ENCODE measurements around the gene IGSF6.
A peak's percentile ranks its signal among the peaks of the same experiment; 100 is the strongest.

IGSF6 gene

DNA sequence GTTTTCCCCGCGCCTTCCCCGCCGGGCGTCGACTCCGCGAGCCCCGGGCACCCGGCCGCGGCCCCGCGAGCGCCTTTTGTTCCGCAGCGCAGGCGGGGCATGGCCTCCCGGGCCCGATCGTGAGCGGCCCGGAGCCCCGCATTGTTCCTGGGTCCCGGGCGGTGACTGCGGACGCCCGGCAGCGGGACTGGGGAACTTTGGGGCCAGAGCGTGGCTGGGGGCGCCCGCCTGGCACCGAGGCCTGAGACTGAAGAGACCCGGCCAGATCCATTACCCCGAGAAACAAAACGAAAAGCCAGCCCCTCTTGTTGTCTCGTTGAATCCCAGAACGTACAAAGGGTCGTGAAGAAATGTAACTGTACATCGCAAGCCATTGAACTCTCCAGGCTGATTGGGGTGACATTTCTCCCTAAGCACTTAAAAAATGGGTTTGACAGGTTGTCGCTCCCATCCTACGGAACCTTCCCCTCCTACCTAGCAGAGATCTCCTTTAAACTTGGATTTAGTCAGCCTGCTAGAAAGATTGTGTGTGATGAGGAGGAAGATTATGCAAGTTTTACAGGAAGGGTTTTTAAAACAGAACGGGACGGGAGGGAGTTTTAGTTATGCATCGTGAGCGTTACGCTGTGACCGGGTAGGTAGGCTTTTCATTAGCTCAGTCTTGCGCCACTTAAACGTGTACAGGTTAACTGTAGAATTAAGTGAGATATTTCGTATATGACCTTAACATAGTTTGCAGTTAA lies 52.2 kb downstream of the IGSF6 start:
- H3K4me3 ChIP-seq = peak overlapping the region; percentile 91
- H3K9ac ChIP-seq = peak overlapping the region; percentile 95
- peak overlapping the region; percentile 78 for H3K4me2 ChIP-seq
- peaks cover 47% of the 10 kb centered on the region for H3K4me1 ChIP-seq
- no peaks in the 10 kb centered on the region for H3K9me3 ChIP-seq
- no peaks in the 10 kb centered on the region for H3K27me3 ChIP-seq
- peaks cover 53% of the 10 kb centered on the region for H4K20me1 ChIP-seq
- TF ChIP-seq Cebpa-rat (IDR thresholded peaks at IDR 0.05) = no peak
- H3K36me3 ChIP-seq = no peaks in the 10 kb centered on the region
- H3K27ac ChIP-seq = peak overlapping the region; percentile 93

DNA sequence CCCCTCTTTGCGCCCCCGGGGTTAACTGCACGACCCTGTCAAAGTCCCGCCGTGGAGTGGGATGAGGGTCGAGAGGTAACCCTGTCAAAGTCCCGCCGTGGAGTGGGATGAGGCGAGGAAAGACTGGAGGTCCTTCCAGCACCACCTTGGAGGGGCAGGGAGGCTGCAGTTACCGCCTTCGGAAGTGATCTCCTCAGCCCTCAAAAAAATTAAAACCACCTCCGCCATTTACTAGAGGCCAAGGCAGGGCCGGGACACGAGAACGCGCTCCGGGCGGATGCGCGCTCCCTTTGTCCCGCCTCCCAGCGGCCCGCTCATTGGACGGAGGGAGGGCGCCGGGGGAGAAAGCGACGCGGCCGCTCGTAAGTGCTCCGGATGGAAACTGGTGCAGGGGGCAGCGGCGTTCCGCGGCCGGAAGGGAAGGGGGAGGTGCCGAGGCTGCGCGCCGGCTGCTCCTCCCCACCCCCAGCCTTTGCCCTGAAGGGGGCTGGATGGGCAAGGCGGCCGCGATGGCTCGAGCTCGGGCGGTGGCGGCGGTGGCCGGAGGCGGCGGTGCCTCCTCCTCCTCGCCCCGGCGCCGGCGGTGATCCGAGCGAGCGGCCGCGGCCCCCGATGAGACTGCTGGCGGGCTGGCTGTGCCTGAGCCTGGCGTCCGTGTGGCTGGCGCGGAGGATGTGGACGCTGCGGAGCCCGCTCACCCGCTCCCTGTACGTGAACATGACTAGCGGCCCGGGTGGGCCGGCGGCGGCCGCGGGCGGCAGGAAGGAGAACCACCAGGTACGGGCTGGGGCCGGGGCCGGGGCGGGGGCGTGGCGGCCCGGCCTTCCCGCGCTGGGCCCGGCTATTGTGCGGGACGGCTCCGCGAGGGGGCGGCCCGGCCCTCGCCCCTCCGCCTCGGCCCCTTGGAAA lies 53.0 kb downstream of the IGSF6 start, which contains the start of gene METTL9:
TSS of gene METTL9 (plus strand) at position 456 of the 909 bp plus-strand sequence. CDS start at position 613, 157 bp downstream.
- TF ChIP-seq Cebpa-rat (IDR thresholded peaks at IDR 0.05) = no peak
- H3K27ac ChIP-seq = peak within 1 kb of the TSS; percentile 93

DNA sequence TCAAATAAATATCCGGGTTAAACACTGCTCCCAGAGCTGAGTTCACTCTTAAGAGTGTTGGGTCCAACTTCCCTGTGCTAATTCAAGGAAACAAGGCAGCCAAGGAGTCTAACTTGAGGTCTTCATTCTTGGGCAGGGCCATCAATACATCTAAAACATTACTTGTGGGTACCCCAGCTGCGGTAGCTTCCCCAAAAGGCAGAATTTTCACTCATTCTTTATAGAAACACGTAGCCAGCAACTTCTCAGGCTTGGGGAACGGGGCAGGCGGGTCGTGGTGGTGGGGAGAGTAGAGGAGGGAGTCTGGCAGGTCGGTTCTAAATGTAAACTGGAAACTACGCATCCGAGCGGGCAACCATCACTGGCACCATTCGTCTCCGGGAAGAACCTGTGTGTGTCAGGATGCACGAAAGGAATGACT lies 53.7 kb downstream of the IGSF6 start:
- Histone ChIP-seq H3K4me2 (peak overlapping the region; percentile 91), H3K4me3 (peak overlapping the region; percentile 91), H3K36me3 (no peaks in the 10 kb centered on the region), H3K27me3 (no peaks in the 10 kb centered on the region), H4K20me1 (peaks cover 38% of the 10 kb centered on the region), H3K4me1 (peaks cover 35% of the 10 kb centered on the region), H3K9me3 (no peaks in the 10 kb centered on the region), H3K27ac (peak overlapping the region; percentile 93), H3K9ac (peak overlapping the region; percentile 95)
- TF ChIP-seq Cebpa-rat (IDR thresholded peaks at IDR 0.05) = no peak

More for the DNA sequence above, 53.0 kb downstream of the IGSF6 start, which contains the start of gene METTL9:
- Histone ChIP-seq H3K27me3 (no peaks in the 10 kb centered on the region), H3K4me3 (peak within 1 kb of the TSS; percentile 91), H3K4me1 (peaks cover 40% of the 10 kb centered on the region), H3K9me3 (no peaks in the 10 kb centered on the region), H3K9ac (peak within 1 kb of the TSS; percentile 95), H3K36me3 (no peaks in the 10 kb centered on the region), H4K20me1 (peaks cover 45% of the 10 kb centered on the region), H3K4me2 (peak within 1 kb of the TSS; percentile 91)

DNA sequence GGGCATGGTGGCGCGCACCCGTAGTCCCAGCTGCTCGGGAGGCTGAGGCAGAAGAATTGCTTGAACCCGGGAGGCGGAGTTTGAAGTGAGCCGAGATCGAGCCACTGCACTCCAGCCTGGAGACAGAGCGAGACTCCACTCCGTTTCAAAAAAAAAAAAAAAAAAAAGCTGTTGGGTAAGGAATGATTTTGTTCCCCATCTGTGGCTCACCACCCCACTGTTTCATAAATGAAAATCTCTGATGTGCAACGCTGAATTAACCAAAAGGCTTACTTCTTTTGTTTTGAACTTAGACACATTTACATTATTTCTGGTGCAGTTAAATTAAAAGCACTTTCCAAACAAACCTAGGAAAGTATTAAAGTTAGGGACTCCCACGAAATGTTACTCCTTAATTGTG lies 54.2 kb downstream of the IGSF6 start:
- H3K27me3 ChIP-seq = no peaks in the 10 kb centered on the region
- H3K27ac ChIP-seq = peak overlapping the region; percentile 93
- H4K20me1 ChIP-seq = peaks cover 33% of the 10 kb centered on the region
- H3K36me3 ChIP-seq = no peaks in the 10 kb centered on the region
- peak overlapping the region; percentile 91 for H3K4me3 ChIP-seq
- H3K4me2 ChIP-seq = peak overlapping the region; percentile 91
- H3K4me1 ChIP-seq = peaks cover 33% of the 10 kb centered on the region
- peak overlapping the region; percentile 95 for H3K9ac ChIP-seq
- no peak for TF ChIP-seq Cebpa-rat (IDR thresholded peaks at IDR 0.05)
- no peaks in the 10 kb centered on the region for H3K9me3 ChIP-seq

DNA sequence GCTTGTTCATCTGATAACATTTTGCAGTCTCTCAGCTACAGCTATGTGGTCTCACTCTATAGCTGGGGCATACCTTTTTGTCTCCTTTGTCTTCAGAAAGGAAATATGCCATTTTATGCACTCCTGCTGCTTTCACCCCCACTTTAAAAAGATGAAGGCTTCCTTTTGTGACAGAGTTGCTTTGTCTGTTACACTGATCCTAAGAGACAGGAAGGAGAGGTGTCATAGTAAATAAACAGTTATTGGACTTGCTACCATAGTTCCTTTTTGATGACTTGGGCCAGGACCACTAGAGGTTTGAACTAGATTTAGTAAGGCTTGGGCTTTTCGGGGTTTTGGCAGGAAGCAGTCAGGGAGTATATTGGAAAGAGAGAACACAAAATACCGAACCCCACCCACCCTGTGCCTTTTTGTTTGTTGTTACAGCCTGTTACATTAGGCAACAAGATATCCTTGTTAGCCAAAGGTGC lies 54.8 kb downstream of the IGSF6 start:
- Histone ChIP-seq H3K4me2 (no peak overlapping the region), H4K20me1 (peaks cover 27% of the 10 kb centered on the region), H3K9ac (no peak overlapping the region), H3K4me3 (no peak overlapping the region), H3K9me3 (no peaks in the 10 kb centered on the region), H3K27ac (no peak overlapping the region), H3K4me1 (peaks cover 27% of the 10 kb centered on the region), H3K27me3 (no peaks in the 10 kb centered on the region), H3K36me3 (no peaks in the 10 kb centered on the region)
- TF ChIP-seq Cebpa-rat (IDR thresholded peaks at IDR 0.05) = no peak

DNA sequence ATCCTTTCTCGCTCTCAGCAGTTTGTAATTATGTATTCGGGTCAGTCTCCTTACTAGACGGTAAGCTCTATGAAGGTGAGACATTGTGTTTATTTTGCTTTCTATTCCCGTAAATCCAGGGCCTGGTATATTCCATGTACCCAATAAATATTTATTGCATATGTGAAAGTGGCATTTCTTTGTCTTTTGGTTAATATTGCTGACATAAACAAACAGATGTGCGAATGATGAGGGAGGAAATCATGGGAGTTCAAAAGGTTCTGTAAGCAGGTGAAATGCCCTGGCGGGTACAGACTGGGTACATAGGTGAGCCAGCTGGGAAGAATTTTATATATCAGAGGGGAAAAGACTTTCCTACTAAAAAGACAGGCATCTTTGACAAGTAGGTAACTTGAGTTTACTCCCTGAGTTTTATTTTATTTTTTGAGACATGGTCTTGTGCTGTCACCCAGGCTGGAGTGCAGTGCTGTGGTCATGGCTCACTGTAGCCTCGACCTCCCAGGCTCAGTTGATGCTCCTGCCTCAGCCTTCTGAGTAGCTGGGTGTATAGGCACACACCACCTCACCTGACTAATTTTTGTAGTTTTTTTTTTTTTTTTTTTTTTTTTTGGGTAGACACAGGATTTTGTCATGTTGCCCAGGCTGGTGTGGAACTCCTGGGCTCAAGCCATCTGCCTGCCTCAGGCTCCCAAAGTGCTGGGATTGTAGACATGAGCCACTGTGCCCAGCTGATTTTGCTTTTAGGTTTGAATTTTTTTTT lies 58.7 kb downstream of the IGSF6 start:
- Histone ChIP-seq H3K36me3 (no peaks in the 10 kb centered on the region), H3K9ac (no peak overlapping the region), H3K4me1 (peaks cover 20% of the 10 kb centered on the region), H3K9me3 (no peaks in the 10 kb centered on the region), H3K27ac (no peak overlapping the region), H4K20me1 (no peaks in the 10 kb centered on the region), H3K27me3 (no peaks in the 10 kb centered on the region), H3K4me2 (no peak overlapping the region), H3K4me3 (no peak overlapping the region)
- TF ChIP-seq Cebpa-rat (IDR thresholded peaks at IDR 0.05) = no peak

DNA sequence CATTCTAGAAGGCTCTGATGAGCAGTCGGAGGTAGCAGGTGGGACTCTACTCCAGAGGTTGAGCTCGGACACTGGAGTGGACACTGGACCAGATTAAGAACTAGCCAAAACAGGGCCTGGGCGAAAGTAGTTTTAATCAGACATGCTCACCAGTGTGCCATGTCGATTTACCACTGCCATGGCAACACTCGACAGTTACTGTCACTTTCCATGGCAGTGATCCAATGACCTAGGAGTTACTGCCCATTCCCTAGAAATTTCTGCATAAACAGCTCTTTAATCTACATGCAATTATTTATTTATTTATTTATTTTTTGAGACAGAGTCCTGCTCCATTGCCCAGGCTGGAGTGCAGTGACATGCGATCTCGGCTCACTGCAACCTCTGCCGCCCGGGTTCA lies 60.2 kb downstream of the IGSF6 start:
- H4K20me1 ChIP-seq = no peaks in the 10 kb centered on the region
- no peak overlapping the region for H3K27ac ChIP-seq
- H3K9me3 ChIP-seq = no peaks in the 10 kb centered on the region
- H3K4me1 ChIP-seq = peaks cover 15% of the 10 kb centered on the region; the same call in 1 of the 2 replicates
- no peak overlapping the region for H3K9ac ChIP-seq
- no peaks in the 10 kb centered on the region for H3K27me3 ChIP-seq
- no peaks in the 10 kb centered on the region for H3K36me3 ChIP-seq
- no peak overlapping the region for H3K4me3 ChIP-seq
- no peak overlapping the region for H3K4me2 ChIP-seq
- TF ChIP-seq Cebpa-rat (IDR thresholded peaks at IDR 0.05) = no peak

DNA sequence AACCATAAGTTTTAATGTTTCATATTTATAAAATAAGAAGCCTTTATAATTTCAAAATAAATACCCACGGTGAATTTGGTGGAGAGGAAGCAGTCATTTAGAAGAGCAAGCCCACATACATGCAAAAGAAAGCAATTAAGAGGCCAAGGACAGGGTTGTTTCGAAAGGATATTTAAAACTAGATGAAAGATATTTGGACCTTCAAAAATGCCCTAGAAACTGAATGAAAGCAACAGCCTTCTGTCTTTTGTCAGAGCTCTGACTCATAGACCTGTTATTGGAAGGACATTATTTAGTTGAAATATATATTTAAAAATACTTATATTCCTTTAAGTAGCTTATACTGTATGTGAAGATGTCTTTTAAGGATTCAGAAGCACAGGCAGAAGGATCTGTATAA lies 61.6 kb downstream of the IGSF6 start:
- TF ChIP-seq Cebpa-rat (IDR thresholded peaks at IDR 0.05) = no peak
- no peak overlapping the region for H3K4me2 ChIP-seq

DNA sequence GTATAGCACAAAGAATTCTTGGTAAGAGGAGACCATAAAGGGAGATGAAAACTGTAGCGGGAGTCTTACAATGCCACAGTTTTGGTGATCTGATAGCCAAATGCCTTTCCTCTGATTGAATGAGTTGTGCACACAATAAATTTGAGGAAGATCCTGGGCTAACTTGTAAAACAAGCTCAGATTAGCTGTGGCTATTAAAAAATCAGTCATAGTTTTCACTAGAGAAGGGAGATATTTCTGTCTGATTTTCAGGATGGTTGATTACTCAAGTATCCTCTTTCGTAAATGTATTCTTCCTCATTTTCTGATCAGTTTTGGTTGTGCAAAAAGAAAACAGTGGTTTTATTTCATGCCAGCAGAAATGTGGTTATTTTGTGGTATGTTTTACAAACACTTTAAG lies 62.1 kb downstream of the IGSF6 start:
- no peak for TF ChIP-seq Cebpa-rat (IDR thresholded peaks at IDR 0.05)
- Histone ChIP-seq H3K4me1 (peaks cover 15% of the 10 kb centered on the region; the same call in 1 of the 2 replicates), H3K4me2 (peak overlapping the region; percentile 32), H3K27ac (no peak overlapping the region), H3K9me3 (no peaks in the 10 kb centered on the region), H4K20me1 (no peaks in the 10 kb centered on the region), H3K36me3 (no peaks in the 10 kb centered on the region), H3K4me3 (no peak overlapping the region), H3K27me3 (no peaks in the 10 kb centered on the region), H3K9ac (no peak overlapping the region)

More for the DNA sequence above, 61.6 kb downstream of the IGSF6 start:
- Histone ChIP-seq H3K4me1 (peaks cover 15% of the 10 kb centered on the region; the same call in 1 of the 2 replicates), H3K9me3 (no peaks in the 10 kb centered on the region), H3K4me3 (no peak overlapping the region), H3K27ac (no peak overlapping the region), H3K9ac (no peak overlapping the region), H4K20me1 (no peaks in the 10 kb centered on the region), H3K27me3 (no peaks in the 10 kb centered on the region), H3K36me3 (no peaks in the 10 kb centered on the region)

Data from BLaER1 (cell line).